Measurements from ENCODE around the gene PRELP. TPM values are rescaled to one million over a fixed set of nuclear protein-coding genes. Genes with fewer than 3 reads are reported as not detected.

The PRELP gene
- total RNA-seq, 1 donor from 2014 or later = 128 TPM

DNA sequence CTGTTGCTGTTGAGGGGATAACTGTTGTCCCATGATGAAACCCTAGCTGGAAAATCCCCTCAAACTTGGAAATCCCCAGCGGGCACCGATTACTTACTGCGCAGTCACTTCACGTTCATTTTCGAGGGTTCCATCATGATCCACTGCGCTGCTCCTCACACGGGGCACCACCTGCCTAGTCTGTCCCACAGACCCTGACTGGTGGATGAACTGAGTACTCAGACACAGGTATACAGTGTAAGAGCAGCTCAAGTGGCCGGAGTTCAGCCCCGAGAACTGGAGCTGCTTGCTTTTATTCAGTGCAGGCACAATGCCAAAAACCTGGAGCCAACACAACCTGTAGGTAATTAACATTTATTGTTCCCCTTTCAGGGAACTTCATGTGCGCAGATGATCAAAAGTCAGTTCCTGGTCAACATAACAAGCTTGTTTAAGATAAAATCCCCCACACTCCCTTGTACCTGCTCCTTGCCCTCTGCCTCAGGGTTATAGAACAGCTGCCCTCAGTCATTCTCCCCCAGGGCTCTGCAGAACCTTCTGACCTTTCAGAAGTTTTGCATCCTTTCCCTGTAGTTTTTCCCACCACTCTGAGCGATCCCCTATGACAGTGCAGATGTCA, 46.5 kb upstream of the PRELP start:
- DNase-seq (ENCODE audit: extremely low spot score in 2 of 2) = no peak

DNA sequence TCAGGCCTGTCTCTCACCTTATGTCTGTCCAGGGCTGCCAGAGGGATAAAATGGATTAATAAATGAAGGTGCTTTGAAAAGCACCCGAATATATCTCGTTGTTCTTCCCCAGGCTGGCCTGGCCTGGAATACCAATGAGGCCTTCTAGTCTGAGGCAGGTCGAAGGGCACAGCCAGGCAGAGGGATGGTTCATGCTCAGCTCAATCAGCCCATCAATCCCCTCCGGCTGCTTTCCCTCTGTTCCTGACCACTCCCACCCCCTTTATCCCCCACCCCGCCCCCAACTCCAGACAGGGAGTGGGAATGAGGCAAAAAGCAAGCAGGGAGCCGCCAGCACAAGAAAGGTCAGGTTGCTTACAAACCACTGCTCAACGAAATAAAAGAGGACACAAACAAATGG, 40.0 kb upstream of the PRELP start:
- TF ChIP-seq, protein P1, sequence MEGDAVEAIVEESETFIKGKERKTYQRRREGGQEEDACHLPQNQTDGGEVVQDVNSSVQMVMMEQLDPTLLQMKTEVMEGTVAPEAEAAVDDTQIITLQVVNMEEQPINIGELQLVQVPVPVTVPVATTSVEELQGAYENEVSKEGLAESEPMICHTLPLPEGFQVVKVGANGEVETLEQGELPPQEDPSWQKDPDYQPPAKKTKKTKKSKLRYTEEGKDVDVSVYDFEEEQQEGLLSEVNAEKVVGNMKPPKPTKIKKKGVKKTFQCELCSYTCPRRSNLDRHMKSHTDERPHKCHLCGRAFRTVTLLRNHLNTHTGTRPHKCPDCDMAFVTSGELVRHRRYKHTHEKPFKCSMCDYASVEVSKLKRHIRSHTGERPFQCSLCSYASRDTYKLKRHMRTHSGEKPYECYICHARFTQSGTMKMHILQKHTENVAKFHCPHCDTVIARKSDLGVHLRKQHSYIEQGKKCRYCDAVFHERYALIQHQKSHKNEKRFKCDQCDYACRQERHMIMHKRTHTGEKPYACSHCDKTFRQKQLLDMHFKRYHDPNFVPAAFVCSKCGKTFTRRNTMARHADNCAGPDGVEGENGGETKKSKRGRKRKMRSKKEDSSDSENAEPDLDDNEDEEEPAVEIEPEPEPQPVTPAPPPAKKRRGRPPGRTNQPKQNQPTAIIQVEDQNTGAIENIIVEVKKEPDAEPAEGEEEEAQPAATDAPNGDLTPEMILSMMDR (IDR thresholded peaks at IDR 0.05) = no peak
- no peak for TF ChIP-seq POLR2A (IDR thresholded peaks at IDR 0.05)
- Histone ChIP-seq H3K4me3 (no peak overlapping the region), H3K27ac (no peak overlapping the region), H3K36me3 (no peaks in the 10 kb centered on the region), H3K27me3 (no peaks in the 10 kb centered on the region), H3K9me3 (no peaks in the 10 kb centered on the region), H3K4me1 (peaks cover 9% of the 10 kb centered on the region)
- DNase-seq (ENCODE audit: extremely low spot score in 2 of 2) = no peak
- intact Hi-C loops (cut with DNase I) = no loop called here

More for the DNA sequence above, 46.5 kb upstream of the PRELP start:
- Histone ChIP-seq H3K36me3 (no peaks in the 10 kb centered on the region), H3K27ac (no peak overlapping the region), H3K27me3 (no peaks in the 10 kb centered on the region), H3K4me3 (no peak overlapping the region), H3K9me3 (no peaks in the 10 kb centered on the region), H3K4me1 (peaks cover 11% of the 10 kb centered on the region)
- intact Hi-C loops (cut with DNase I) = no loop called here
- TF ChIP-seq, protein P1 (IDR thresholded peaks at IDR 0.05) = no peak
- TF ChIP-seq POLR2AphosphoS5 (IDR thresholded peaks at IDR 0.05; ENCODE audit: insufficient read depth in 1 of 2, low read depth in 1 of 2) (peak in 1 of 2 donors; percentile 20), POLR2A (IDR thresholded peaks at IDR 0.05) (no peak)

DNA sequence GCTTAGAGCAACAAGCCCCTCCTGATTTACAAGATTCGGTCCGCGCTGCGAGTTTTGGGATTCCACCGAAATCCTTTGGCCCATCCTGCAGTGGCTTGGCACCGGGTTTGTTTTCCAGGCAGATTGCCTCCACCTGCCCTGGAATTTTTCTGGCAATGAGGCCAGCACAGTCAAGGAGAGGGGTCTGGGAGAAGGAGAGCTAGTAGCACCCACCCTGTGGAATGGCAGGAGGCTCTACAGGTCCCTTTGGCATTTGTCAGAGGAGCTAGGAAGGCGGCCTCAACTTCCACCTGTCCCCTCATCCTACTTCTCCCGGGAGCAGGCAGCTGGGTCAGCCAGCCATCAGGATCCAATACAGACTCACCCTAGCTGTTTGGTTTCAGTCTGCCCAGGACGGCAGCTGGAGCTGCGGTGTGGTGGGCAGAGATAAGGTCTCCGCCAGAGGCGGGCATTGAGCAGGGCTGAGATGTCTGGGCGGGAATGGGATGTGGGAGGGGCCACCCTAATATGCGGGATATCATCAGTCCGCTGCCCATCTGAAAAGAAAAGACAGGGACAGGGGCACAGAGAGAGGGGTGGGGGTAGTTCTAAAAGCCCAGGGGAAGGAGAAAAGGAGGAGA, 37.8 kb upstream of the PRELP start:
- H3K4me3 ChIP-seq = no peak overlapping the region
- H3K9me3 ChIP-seq = no peaks in the 10 kb centered on the region
- no peak overlapping the region for H3K27ac ChIP-seq
- H3K36me3 ChIP-seq = no peaks in the 10 kb centered on the region
- H3K27me3 ChIP-seq = no peaks in the 10 kb centered on the region
- intact Hi-C loops (cut with DNase I) = no loop called here
- TF ChIP-seq POLR2AphosphoS5 (IDR thresholded peaks at IDR 0.05; ENCODE audit: insufficient read depth in 1 of 2, low read depth in 1 of 2) (no peak), POLR2A (IDR thresholded peaks at IDR 0.05) (no peak)
- TF ChIP-seq, protein P1 (IDR thresholded peaks at IDR 0.05) = no peak
- peaks cover 31% of the 10 kb centered on the region for H3K4me1 ChIP-seq
- no peak for DNase-seq (ENCODE audit: extremely low spot score in 2 of 2)

DNA sequence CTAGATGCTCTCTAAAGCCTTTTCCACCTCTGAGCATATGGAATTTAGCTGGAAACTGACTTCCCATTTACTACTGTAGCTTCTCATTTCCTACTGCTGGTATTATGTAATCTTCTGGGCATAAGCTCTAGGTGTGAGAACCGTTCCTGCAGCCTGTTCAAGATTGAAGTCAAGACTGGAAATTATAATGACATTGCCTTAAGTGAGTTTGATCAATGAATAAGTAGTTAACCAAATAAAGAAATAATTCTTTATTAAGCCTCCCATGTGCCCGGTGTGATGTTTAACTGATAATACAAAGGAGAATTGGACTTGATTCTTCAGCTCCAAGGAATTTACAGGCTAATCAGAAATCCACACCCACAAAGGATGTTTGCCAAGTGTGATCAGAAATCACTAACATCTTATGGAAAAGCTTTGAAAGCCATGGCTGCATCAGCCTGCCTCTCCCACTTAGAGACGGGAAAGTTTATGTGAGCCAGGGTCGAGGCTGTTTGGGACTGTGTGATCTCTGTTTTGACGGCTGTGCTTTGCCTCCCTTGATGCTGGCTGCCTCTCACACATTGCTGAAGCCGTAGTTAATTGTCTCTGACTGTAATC, 36.4 kb upstream of the PRELP start:
- no peak overlapping the region for H3K4me3 ChIP-seq
- peak overlapping the region; percentile 86 for H3K27ac ChIP-seq
- intact Hi-C loops (cut with DNase I) = no loop called here
- no peaks in the 10 kb centered on the region for H3K36me3 ChIP-seq
- no peaks in the 10 kb centered on the region for H3K27me3 ChIP-seq
- TF ChIP-seq, protein P1 (IDR thresholded peaks at IDR 0.05) = no peak
- no peaks in the 10 kb centered on the region for H3K9me3 ChIP-seq
- DNase-seq (ENCODE audit: extremely low spot score in 2 of 2) = no peak
- peaks cover 32% of the 10 kb centered on the region for H3K4me1 ChIP-seq

DNA sequence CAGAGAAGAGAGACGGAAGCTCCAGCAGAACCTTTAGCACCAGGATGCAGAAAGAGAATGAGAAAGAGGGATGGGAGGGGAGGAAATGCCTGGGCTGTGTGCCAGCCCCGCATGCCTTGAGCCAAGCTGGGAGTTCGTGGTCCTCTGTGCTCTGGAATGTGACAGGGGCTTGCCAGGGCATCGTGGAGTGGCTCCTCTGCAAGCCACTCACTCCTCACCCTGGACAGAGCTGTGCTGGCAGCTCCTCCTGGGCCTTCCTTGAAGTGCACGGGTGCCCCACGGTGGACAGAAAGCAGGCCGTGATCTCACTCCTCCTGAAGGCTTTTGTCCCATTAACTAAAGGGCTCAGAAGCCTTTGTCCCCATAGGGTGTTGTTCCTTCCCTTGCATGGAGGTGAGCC, 34.8 kb upstream of the PRELP start:
- intact Hi-C loops (cut with DNase I) = loop anchor here (5.0 kb wide), 4 partner anchors 33 to 98 kb away; no protein-coding TSS in a partner anchor
- no peak for TF ChIP-seq POLR2A (IDR thresholded peaks at IDR 0.05)
- peak in 1 of 2 donors; percentile 72 for TF ChIP-seq POLR2AphosphoS5 (IDR thresholded peaks at IDR 0.05; ENCODE audit: insufficient read depth in 1 of 2, low read depth in 1 of 2)
- TF ChIP-seq, protein P1 (IDR thresholded peaks at IDR 0.05) = peak in 2 of 3 experiments; percentile 48
- Histone ChIP-seq H3K27ac (peak overlapping the region; percentile 86), H3K27me3 (no peaks in the 10 kb centered on the region), H3K9me3 (no peaks in the 10 kb centered on the region), H3K4me3 (no peak overlapping the region), H3K4me1 (peaks cover 32% of the 10 kb centered on the region), H3K36me3 (no peaks in the 10 kb centered on the region)
- no peak for DNase-seq (ENCODE audit: extremely low spot score in 2 of 2)
